DND-41 (cell line): ENCODE measurements around the gene GRIA4.

Experiments used
- CTCF ChIP-seq: IDR thresholded peaks from 2 replicates; pipeline ENCODE4 v1.5.1; 2012; ENCODE audit warnings: borderline replicate concordance, low read length, moderate library complexity, mild to moderate bottlenecking; ENCODE audit not compliant: poor library complexity, severe bottlenecking; ENCODE audit errors: extremely low read depth
- EZH2 ChIP-seq: IDR thresholded peaks from 3 replicates; pipeline ENCODE4 v1.6.1; 2012; ENCODE audit warnings: borderline replicate concordance, low read depth, mild to moderate bottlenecking, moderate library complexity, low read length, inconsistent platforms; ENCODE audit not compliant: severe bottlenecking

- TF ChIP-seq CTCF (no peak), EZH2 (no peak)
Observed at GRCh38 chr11:105740164-105740903, 130.5 kb downstream of the GRIA4 start.
